Activated CD4-positive, alpha-beta T cell treated with anti-CD3 and anti-CD28 coated beads for 1 hour (primary cell): ENCODE results near the gene TSC22D2.

ENCODE experiments used
- DNase-seq: peaks from one replicate; pipeline ENCODE4 v3.0.0-alpha.2; 2020

TSC22D2 gene

DNA sequence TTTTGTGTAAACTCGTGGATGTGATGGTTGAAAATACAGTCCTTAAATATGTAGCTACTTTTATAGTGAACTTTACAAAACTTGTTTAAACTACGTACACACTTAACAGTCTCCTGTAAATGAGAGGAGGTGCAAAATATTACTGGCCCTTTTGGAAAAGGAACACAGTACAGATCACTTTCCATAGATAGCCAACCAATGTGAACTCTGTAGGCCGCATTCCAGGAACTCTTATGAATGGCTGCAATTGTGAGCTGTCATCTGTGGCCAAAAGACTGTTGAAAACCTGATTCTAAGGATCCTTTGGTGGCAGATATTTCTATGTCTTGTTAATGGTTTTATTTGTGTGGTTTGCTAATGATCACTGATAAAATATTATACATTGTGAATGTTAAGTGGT lies 6.2 kb downstream of the TSC22D2 start:
- no peak for DNase-seq

DNA sequence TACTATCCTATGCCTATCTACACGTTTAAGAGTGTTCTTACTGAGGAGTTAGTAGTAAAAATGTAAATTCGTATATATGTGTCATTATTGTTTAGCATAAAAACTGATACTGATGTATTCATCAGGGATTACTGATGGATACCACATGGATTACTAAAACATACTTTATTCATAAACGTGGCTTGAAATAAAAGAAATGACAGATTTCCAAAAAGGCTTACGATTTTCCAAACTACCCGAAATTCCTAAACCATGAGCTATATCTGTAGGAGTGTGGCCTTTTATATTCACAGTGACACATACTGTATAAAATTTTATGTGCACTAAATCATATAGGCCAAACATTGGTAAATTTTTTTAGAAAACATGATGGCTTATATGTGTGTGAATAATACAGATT lies 6.9 kb downstream of the TSC22D2 start:
- no peak for DNase-seq

DNA sequence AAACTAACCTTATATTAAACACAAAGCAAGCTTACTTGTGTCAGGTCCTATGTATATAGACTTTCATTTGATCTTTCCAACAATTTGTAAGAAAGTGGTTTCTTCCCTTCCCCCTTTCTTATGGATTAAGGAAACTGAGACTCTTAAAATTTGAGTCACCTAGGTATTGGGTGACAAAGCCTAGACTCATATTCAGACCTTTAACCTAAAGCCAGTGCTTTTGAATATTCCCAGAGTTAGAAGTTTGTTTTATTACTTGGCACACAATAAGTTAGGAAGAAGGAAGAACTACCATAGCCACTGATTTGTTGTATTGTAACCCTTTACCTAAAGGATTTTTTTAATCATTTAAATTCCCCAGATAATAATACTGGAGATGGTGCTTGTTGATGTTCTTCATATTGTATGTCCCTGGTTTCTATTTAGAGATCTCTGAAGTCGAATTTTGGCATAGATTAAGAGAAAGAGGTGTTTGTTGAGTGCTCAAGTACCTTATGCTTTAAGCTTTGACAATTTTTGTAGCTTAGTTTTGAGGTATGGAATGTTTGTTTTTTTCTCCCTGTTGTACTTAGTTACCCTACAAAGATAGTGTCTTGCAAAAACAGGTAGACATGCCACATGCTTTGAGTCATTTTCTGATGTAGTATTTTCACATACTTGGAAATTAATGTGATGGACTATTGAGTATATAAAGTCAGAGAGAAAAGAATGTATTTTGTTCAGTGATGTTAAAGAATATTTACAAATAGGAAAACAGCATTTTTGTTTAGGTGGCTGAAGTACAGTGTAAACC lies 11.2 kb downstream of the TSC22D2 start:
- no peak for DNase-seq

DNA sequence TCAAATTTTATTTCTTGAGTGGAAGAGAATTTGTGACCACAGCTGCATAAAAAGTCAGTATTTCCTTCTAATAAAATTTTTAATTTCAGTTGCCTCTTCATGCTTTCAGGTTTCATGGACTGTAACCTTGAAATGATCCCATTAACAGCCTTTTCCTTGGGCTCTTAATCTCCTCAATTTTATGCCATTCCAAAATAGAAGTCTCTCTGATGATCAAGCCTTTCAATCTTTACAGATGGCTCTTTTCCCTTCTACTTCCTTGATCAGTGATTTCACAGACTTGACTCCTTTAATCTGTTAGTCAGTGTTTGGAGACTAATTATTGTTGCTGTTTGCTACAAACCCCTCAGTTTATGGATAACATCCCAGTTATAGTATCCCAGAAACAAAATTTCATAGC lies 11.9 kb downstream of the TSC22D2 start:
- DNase-seq: no peak

DNA sequence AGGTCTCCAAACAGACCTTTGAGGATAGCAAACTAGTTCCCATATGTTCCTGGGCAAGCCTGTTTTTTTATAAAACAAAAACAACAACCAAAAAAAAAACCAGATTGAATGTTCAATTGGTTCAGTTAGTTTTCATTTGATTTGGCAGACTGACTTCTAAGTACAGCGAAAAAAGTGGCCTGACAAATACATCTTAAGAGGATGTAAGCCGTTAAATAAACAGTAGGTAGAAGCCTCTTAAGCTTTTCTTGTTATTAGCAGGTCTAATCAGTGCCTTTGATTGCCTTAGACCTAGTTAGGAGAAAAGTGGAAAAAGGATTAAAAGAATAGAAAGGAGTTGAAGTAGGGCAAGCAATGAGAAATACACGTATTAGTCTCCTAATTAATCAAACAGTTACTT lies 13.2 kb downstream of the TSC22D2 start:
- no peak for DNase-seq

DNA sequence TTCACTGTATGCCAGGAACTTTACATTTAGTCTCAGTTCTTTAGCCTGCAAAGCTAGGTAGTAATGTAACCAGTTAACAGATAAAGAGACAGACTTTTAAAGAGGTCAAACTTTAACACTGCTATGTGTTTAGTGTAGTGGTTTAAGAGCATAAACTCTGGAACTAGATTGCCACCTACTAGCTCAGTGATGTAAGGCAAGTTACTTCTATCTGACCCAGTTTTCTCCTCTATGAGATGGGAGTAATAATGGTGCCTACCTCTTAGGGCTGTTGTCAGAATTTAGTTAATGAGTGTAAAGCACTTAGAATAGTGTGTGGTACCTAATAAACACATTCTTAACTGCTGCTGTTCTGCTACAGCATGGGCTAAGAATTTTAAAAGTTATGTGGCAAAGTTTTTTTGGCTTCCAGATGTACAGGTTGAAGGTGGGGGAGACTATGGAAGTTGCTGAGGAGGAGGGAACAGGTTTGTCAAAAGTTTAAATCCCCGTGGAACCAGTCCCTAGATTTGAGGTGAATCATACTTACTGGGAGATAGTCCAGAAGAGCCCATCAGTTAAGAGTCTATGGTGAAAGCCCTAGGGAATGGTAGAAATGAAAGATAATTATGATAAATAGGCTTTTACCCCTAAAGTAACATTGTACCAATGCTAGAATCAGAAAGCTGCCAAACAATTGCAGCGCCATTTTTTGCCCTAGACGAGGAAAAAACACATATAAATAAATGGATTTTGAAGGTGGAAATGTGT lies 13.9 kb downstream of the TSC22D2 start:
- no peak for DNase-seq

DNA sequence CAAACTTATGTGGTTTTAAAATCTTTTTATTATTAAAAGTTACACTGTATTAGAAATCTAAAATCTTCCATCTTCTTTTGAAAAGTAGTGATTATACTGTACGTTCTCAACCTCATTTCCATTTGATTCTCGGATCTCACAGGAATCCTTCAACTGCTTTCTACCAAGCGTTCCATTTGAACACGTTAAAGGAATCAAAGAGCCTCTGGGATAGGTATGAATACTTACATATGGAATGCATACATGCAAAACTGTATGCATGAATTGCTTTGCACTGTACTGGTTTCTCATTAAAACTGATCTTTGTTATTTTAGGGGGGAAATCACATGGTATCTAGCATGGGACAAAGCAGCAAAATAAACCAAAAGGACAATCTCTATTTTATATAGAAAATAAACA lies 14.8 kb downstream of the TSC22D2 start:
- no peak for DNase-seq

DNA sequence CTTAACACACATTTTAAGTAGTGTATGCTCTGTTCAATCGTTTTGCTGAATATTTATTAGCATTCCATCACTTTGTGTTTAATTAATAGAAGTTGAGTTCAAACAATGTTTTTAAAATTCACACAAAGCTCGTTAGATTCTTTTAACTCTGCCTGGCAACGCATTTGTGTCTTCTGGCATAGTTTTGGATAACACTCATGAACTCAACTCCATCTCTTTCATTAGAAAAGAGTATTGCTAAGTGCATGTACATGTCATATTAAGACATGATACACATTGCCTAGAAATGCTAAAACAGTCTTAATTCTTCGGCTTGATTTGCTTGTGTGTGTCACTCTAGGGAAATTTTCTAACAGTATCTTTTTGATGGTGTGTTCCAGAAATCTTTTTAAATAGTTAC lies 15.7 kb downstream of the TSC22D2 start:
- no peak for DNase-seq

DNA sequence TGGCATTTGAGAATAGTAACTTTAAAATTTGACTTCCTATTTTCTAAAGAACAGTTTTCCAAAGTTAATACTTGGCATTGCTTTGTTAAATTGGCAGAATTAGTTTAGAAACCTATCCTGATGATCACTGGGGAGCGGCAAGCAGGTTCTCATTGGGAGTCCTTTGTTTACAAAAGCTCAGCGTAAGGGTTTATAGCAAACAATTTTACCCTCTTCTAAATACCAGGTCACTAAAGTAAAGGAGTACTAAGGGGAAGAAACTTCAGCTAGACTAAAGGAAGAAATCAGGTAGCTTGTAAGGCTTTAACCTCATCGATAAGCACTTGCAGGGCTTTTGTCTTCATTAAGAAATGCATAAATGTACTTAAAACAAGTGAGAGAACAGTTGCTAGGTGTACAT lies 18.2 kb downstream of the TSC22D2 start:
- no peak for DNase-seq

DNA sequence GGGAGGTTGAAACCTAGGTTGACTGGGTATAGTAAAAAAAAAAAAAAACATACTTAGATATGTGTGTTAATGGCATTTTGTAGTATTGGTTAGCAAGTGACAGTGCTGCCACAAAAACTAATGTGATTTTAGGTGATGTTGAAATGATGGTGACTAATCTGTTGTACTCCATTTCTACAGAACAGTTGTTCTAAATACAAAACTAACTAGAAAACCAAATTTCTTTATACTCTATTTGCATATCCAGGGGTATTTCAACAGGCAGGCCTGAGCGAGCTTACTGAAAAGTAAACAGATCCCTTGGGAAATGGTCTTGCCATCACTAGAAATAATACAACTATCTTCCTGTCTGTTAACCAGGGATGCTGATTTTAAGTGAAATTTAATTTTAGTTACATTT lies 20.5 kb downstream of the TSC22D2 start:
- DNase-seq: no peak

DNA sequence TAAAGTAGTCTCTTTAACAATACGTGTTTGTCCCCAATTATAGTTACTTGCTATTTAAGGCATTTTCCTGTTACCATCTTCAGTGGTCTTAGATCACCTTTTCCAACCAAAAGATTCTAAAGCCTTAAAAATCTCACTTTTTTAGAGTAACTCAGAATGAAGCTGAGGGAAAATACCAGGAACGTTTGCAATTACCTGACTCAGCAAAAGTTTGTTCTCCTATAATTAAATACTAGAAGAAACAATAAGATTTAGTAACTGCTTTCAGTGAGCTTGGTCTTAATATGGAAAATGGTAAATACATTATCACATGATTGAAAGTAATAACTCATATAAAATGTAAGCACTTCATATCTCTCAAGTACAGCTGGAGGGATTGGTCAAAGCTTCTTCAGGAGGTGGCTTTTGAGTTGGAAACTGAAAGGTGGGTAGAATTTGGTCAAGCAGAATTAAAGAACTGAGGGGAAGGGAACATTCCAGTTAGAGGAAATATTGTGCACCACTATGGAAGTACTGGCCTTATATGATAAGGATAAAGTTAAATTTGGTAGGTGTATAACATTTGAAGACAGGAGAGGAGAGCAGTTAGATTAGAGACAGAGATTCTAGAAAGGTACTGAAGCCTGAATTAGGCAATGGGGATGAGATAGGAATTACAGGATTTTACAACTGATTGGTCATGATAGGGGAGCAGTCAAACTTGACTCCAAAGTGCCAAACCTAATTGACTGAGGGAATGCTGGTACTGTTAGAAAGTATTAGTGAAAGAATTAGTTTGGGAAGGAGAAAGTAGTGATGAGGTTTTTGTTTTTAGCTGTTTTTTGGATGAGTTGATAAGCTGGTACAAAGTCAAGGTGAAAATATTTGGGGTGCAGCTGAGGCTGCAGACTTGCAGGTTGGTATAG lies 21.9 kb downstream of the TSC22D2 start:
- DNase-seq: no peak

DNA sequence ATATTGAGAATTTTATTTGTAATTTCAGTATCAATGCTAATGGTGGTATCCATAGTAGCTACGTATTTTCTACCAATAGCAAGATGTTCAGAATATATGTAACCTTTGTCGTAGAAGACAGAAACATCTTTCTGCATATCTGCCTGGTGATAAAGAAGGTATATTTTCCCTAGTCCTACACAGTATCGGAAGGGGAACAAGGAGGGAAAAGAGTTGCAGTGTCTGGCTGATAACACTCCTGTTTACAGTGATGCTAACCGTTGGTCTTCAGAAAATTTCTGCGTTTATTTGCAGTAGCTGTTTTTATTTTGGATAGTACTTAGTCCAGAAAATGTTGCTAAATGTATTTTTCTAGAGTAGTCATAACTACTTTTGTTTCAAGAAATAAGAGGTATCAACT lies 25.2 kb downstream of the TSC22D2 start:
- DNase-seq: no peak

DNA sequence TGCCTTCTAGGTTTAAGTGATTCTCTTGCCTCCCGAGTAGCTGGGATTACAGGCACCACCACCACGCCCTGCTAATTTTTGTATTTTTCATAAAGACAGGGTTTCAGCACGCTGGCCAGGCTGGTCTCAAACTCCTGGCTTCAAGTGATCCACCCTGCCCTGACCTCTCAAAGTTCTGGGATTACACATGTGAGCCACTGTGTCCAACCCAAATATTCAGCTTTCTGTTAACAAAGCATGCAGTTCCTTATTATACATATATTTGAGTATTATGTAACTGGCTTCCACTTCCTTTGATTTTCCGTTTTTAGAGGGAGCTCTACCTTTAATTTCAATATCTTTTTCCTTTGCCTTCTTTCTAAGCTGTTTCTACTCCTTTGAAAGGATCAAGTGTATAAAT lies 26.1 kb downstream of the TSC22D2 start:
- DNase-seq: no peak

DNA sequence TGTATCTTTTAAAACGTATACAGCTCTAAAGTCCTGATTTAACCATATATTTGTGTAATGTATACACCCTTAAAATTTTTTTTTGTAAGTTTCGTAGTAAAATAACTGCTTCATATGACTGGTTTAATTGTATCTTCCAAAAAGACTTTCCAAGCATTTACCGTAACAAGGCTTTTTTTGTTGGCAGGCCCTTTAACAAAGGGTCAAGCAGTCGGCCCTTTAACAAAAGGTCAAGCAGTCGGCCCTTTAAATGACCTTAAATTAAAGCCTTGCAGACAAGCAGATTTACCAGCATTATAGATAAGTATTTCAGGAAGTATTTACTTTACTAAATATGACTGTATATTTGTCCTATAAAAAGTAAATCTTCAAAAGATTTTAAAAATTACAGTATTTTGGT lies 28.1 kb downstream of the TSC22D2 start:
- DNase-seq: no peak

DNA sequence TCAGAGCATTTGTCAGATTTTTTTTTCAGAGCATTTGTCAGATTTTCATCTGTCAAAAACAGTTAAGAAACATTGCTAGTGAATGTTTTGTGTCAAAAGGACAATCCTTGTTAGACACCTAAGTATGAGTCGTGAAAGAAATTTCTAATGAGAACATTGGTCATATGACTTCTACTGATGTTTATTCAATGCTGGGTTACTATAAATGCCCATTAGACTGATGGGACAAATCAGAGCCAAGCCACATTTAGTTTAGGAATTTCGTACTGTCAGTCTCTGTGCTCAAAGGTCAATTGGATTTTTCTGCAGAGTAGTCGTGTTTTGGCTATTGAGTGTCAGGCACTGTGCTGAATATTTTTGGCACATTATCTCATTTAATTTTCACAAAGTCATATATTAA lies 31.6 kb downstream of the TSC22D2 start:
- DNase-seq: no peak

DNA sequence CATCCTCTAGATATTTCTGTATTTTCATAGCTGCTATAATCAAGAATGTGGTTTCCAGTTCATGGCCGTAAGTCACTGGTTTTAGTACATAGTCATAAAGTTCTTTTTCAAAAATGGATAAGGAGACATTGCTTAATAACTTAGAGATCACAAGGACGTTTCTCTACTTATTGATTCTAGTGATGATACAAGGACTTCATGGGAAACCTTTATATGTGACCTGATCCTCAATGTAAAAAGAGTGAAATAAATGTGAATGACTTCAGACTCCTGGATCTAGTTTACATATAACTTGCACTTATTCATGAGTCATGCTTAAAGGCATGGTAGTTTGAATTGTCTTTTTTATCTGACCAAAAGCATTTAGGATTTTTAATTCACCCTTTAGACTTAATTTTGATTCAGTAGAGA lies 35.2 kb downstream of the TSC22D2 start:
- no peak for DNase-seq

DNA sequence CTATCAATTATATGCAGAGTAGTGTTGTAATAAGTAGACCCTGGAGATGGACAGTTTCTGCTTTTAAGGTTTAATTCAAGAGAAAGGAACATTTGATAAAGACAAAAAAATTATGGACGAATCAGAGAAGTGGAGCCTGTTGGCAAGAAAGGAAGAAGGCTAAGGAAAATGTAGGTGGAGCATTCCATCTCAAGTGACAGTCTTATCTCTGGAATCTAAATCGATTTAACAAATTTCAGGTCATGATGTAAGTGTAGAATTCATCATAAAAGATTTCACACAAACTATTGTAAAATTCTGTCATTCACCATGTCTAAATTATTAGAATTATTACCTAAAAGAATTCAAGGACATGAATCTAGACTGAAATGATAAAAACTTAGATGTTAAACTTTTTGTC lies 36.3 kb downstream of the TSC22D2 start:
- no peak for DNase-seq

DNA sequence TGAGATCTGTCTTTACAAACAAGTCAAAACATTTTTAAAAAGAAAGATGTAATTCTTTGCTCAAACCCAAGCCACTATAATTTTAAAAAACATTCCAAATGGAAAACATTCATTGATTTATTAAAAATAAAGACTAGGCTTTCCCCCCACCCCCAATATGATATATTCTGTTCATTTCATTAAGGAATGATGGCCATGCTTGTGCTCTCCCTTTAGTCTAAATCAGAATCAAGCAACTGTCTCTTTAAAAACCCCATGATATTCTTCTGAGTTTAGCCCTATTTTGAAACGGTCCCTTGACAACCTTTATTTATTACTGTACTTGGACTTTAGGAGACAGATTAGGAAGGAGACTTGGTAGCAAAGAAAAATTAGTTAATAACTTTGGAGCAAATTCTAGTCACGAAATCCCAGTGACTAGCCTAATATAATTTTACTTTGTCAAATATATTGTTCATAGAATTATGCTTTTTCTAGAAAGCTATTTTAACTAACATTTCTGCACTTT lies 38.4 kb downstream of the TSC22D2 start:
- DNase-seq: no peak

DNA sequence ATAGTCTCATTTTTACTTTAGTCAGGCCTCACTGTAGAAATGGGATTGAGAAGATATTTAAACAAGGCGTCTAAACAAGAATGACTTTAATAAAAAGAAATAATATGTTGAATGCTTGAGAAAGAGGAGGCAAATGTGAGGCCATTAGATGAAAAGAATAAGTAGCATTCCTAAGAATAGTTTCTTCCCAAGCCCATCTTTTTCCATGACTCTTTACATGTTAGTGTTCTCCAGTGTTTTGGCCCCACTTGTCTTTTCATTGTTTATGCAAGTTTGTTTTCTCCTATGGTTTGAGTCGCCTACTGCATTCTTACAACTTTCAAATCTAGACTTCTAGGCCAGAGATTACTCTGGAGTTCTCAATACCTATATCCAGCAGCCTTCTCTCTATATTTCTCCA lies 39.0 kb downstream of the TSC22D2 start:
- DNase-seq: no peak

DNA sequence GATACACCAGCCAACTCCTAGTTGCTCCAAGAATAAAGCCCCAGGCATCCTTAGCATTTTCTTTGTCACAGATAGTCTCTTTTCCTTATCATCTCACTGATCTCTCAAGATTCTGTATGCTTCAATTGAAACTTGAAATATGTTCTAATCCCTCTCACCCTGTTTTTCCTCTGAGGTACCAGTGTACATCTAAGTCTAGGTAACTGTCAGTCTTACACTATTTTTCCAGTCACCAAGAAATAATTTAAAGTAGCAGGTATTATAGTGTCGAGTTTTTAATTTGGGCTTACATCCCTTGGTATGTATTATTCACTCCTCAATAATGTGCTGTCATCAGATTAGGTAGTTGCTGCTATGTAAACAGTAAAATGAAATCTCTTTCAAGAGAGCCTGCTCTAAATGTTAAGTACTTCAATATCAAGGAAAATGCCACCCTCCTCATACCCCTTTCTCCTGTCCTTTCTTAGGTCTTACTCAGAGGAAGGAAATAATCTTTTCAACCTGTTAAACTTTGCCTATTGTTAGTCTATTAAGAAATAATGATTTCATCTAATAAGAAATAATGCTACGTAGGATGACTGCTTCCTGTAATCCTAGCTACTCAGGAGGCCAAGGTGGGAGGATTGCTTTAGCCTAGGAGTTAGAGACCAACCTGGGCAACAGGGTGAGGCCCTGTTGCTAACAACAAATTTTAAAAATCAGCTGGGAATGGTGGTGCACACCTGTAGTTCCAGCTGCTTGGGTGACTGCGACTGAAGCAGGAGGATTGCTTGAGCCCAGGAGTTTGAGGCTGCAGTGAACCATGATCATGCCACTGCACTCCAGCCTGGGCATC lies 39.8 kb downstream of the TSC22D2 start:
- DNase-seq: no peak

DNA sequence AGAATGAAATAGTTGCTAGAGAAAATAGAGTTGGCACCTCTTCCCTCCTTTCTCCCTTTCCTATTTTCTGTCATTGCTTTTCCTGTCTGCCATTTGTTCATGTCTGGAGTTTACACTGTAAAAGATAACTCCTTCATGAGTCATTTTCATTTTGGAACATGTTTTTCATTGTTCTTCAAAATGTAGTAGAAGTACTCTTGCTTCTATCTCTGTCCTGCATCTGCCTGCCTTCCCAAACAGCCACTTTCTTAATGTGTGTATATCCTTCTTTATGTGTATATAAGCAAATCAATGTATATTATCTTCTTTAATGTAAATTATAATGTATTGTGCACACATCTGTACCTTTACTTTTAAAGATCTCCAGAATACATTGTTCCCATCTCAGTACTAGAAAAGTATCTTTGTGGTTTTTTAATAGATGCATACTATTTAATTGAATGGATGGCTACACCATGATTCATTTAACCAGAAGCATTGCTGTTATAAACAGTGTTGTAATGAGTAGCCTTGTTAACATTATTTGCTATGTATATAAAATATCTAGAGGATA lies 41.1 kb downstream of the TSC22D2 start:
- no peak for DNase-seq

DNA sequence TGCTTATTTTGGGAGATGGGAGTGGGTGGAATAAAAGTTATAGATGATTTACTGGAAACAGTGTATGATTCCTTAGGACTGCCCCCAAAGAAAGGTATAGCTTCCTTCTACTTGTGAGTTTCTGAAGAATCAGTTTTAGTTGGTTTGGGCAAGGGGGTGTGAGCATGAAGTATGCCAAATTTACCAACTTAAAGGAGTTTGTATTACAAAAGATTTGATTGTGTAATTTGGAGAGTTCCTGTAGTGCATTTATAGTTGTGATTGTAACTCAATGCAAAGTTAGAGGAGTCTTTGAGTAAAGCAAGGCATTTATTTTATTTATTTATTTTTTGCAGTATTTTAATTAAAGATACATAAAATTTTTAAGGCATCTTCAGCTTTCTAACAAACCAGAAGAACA lies 42.8 kb downstream of the TSC22D2 start:
- DNase-seq: no peak
